ENCODE data around the gene RBBP5.

- TF ChIP-seq EZH2 (IDR thresholded peaks at IDR 0.05; ENCODE audit: insufficient read depth, low read length), result no peak
- TF ChIP-seq, protein P1, sequence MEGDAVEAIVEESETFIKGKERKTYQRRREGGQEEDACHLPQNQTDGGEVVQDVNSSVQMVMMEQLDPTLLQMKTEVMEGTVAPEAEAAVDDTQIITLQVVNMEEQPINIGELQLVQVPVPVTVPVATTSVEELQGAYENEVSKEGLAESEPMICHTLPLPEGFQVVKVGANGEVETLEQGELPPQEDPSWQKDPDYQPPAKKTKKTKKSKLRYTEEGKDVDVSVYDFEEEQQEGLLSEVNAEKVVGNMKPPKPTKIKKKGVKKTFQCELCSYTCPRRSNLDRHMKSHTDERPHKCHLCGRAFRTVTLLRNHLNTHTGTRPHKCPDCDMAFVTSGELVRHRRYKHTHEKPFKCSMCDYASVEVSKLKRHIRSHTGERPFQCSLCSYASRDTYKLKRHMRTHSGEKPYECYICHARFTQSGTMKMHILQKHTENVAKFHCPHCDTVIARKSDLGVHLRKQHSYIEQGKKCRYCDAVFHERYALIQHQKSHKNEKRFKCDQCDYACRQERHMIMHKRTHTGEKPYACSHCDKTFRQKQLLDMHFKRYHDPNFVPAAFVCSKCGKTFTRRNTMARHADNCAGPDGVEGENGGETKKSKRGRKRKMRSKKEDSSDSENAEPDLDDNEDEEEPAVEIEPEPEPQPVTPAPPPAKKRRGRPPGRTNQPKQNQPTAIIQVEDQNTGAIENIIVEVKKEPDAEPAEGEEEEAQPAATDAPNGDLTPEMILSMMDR (IDR thresholded peaks at IDR 0.05; ENCODE audit: insufficient read depth, low read depth, low read length), result no peak
Observed at GRCh38 chr1:205084360-205084759, 37.4 kb downstream of the RBBP5 start, which contains the start of gene TMEM81.

Measured in astrocyte (in vitro differentiated cells and primary cell).